DMS53 treated with DMSO at 0.1 percent for 48 hours (cell line): ENCODE data around the gene FBLN5.
"Not testable (repeated sequence)": the region's sequence is repeated elsewhere in the genome, so short reads cannot be mapped to it uniquely, and the experiment has no call there.

ENCODE experiments used
- DNase-seq: peaks from one replicate; lab custom pipeline; 2025; ENCODE audit not compliant: unreplicated experiment; lab: John Stamatoyannopoulos, UW

Gene FBLN5

DNA sequence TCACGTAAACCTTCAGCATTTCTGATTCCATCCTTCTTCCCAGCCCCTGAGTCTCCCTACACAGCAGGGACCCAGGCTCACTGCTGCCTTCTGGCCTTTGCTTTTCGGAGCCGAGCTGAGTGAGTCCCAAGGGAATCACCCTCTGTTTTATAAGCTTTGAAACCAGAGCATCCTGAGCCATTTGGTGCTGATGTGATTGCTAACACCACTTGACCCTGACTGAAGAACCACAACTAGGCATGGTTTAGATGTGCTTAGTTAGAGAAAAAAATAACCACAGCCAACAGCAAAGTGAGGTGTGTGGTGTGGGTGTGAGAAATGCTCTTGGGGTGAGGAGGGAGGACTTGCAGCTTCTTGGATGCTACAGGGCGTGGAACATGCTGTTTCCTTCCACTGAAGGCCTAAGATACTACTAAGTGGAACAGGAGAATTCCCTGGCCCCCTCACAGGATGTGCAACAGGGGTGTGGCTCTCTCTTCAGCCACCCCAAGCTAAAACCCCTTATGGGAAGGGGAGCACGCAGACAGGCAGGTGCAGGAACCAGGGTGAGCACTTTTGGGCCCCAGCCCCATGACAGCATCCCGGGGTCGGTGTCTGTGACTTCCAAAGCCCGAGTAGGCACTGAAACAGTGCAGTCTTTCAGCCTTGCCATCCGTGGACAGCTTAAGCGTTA lies 80.0 kb downstream of the FBLN5 start, which contains the start of gene TC2N:
TSS of gene TC2N (minus strand) at position 221 of the 673 bp plus-strand sequence. CDS start 53,767 bp downstream, outside the sequence.
- DNase-seq, result no peak

DNA sequence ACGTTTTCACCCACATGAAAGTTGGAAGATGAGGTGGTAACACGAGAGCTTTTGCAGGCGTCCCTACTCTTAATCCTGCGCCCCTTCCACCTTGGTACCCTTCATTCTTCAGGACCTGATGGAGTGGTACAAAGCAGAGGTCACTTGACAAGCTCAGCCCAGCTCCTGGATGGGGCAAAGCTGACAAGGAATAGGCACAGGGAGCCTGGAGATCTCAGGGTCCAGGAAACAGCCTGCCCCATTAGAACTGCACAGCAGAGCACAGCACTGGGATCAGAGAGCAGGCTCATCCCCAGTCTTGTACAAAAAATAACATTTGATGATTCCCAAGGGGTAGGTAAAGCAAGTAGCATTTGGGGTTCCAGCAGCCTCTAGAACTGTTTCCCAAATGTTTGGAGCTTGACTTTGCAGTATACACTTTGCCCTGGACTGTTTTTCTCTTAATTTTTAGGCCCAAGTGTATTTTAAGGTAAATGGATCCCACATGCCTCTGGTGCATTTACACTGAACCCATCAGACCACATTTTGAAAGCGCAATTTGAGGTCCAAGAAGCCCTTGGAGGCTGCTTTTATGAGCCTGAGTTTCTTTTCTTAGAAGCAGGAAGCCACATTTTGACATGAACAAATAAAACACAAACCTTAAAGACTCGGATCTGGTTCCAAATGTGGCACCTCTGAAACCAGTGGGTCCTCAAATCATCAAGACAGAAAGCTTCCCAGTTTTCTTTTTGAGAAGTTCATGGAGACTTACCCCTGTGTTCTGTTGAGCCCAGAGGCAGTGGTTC lies 80.8 kb downstream of the FBLN5 start:
- no peak for DNase-seq

DNA sequence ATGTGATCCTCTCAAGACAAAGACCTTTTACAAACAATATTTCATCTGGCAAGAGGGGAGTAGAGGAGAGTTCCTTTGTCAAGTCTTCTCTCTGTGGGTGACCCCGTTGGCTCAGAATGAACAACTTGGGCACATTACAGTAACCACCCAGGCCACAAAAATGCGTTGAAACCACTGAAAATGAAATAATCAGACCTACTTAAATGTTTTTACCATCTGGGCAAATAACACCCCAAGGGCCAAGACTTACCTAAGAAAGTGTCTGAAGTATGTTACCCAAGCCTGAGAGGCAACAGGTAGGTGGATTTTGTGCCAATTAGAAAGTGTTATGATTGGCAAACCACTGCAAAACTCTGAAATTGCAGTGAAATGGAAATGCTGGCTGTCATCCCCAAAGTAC lies 81.4 kb downstream of the FBLN5 start:
- no peak for DNase-seq

GRCh38 chr14:91862417-91862816 lies 85.1 kb downstream of the FBLN5 start:
- DNase-seq, result no peak

- no peak for DNase-seq
Observed at GRCh38 chr14:91861091-91861490, 86.4 kb downstream of the FBLN5 start.

DNA sequence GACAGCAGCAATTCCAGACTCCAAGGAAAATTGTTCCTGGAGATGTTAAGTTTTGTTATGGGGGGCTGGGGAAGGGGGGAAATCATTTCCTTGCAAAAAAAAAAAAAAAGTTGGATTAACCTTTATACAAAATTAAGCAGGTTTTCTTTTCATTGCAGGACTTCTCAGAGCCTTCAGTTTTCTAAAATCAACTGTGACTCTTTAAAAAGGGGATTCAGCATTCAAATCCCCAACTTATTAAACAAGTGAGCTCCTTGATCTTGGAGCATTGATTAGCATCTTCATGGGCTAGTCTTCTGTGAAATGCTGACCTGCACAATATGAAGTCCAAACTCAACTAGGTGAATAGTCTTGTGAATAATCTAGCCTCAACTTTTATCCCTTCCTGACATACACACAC lies 87.3 kb downstream of the FBLN5 start:
- DNase-seq, result no peak

- peak; percentile 52 for DNase-seq
Observed at GRCh38 chr14:91858536-91859275, 88.8 kb downstream of the FBLN5 start.

GRCh38 chr14:91857614-91858013 lies 89.9 kb downstream of the FBLN5 start:
- DNase-seq, result no peak

- no peak for DNase-seq
Observed at GRCh38 chr14:91854327-91854934, 93.1 kb downstream of the FBLN5 start.

DNA sequence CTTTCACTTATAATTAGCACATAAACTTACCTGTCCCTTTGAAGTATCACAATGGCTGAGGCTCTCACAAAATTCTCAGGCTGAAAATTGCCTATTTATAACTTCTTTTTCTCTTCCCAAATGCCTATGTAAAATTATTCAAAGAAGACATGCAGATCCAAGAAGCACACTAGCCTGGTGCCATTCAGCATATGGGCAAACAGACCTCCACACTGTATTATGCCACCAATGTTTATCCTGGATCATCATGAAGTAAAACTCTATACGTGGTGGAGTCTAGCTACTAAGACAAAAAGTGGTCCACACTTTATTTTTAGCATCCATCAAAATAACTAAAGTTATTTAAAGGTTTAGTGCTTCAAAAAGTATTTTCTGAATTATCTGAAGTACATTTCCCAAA lies 95.9 kb downstream of the FBLN5 start:
- DNase-seq, result no peak

DNA sequence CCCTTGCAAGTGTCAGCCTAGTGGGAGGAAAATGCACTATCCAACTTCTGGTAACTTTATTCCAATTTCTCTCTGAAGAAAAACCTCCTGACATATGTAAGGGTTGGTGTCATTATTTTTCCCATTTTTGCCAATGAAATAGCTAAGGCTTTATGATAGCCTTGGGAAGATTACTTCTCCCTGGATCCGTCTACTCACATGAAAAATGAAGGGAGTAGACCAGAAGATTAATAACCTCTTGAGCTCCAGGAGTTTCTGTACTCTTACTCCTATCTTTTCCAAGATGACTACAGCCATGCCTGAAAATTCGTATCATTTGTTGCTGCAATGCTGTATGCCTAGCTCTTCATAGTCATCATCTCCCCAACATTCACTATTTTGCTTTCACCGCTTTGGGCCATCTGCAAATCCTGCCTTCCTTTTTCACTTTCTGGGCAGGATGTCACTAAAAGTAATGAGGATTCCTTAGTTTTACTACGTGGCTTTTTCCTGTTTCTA lies 98.9 kb downstream of the FBLN5 start:
- DNase-seq, result no peak

- DNase-seq, result no peak
Observed at GRCh38 chr14:91847693-91848092, 99.8 kb downstream of the FBLN5 start.

DNA sequence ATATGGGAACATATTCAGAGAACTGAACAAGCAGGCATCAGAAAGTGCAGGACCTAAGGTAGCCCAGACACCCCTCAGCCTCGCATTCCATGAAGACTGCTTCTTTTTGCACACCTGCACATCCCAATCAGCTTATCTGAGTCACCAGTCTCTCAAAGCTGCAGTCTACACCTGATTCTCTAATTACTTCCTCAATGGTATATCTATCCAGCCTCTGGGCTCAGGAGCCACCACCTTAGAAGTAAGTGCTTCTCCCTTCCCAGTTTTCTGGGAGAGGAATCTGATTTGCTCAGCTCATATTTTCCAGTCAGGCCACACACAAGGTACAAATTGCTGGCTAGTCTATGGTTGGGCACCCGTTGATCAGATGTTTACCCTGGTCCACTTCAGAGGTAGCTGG lies 101.8 kb downstream of the FBLN5 start:
- no peak for DNase-seq

GRCh38 chr14:91845056-91845455 lies 102.4 kb downstream of the FBLN5 start:
- not testable (repeated sequence) for DNase-seq

- DNase-seq, result no peak
Observed at GRCh38 chr14:91844029-91844428, 103.5 kb downstream of the FBLN5 start.

- DNase-seq, result no peak
Observed at GRCh38 chr14:91843437-91843836, 104.1 kb downstream of the FBLN5 start.

DNA sequence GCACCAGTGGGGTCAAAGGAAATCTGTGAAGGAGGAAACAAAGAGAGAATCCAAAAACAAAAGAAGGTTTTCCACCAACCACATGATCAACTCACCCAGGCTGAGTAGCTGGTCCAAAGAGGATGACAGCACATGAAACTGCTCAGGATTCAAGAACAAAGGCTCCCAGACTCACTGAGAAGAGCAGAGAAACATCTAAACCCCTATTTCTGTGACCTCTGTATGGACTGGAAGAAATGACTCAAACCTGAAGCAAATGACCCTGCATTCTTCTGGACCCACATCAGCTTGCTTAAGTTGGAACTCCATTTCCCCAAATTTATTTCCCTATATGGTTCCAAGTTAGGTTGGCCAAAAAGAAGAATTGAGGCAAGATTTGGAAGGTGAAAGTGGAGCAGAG lies 106.4 kb downstream of the FBLN5 start:
- DNase-seq, result no peak

- DNase-seq, result no peak
Observed at GRCh38 chr14:91839749-91840148, 107.7 kb downstream of the FBLN5 start.

DNA sequence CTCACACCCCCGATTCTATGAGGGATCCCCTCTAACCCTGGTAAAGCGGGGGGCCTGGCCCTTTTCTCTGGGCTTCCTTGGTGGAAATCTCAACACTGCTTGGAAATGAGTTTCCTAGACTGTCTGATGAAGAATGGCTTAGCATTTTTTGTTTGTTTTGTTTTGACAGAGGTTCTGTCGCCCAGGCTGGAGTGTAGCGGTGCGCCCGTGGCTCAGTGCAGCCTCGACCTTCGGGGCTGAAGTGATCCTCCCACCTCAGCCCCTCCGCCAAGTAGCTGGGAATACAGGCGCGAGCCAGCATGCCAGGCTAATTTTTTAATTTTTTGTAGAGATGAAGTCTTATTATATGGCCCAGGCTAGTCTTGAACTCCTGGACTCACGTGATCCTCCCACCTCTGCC lies 110.4 kb downstream of the FBLN5 start:
- no peak for DNase-seq

DNA sequence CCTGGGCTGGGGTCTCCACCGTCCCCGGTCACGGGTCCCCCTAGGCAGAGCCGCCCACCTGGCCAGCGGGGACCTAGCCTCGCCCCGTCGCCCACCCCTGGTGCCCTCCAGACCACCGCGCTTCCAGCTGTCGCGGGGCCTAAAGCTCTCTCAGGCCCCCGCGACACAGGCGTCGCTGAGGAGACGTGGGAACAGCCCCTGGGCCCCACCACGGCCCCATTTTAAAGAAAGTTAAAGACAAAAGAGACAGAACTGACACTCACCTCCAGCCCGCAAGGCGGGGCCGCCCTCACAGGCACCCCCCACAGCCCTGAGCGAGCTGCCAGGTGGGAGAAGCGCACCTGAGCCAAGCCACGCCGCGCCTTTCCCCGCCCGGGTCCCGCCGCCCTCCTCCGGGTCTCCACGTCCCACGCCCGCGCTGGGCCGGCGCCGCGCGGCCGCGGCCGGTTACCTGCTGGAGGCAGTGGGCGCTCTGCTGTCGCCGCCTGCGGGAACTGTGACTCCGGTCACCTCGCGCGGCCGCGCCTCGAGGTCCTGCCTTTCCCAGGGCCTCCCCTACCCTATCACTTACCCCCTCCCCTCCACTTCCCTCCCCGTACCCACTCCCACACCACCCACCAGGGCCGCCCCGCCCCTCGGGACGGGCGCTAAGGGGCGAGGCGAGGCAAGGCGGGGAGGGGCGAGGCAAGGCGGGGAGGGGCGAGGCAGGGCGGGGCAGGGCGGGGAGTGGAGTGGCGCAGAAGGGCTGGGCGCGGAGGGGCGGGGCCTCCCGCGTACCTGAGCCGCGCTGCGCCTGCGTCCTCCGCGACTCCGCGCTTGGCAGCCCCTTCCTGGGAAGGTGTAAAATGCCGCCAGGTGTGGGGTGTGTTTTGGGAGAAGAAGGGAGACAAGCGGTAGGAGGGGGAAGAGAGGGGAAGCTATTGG lies 111.3 kb downstream of the FBLN5 start:
- DNase-seq, result peak; percentile 51
